DND-41 (cell line): ENCODE data around the gene ARHGEF39.

Experiments used
- ATAC-seq: fragments of 200-7000 bp; cut with Tn5 transposase; 3 replicates; pipeline ENCODE4 v1.9.1; 2021; ENCODE audit warnings: low read depth; ENCODE audit not compliant: insufficient read depth
- DNase-seq: peaks from one replicate; pipeline ENCODE4 v3.0.0-alpha.2; 2020
- H2AFZ ChIP-seq: 2 replicates; pipeline ENCODE4 v1.6.0; 2012; ENCODE audit warnings: low read depth, low read length
- H3K27ac ChIP-seq: 2 replicates; pipeline ENCODE4 v1.5.1; 2012; ENCODE audit warnings: low read length, inconsistent platforms
- H3K27me3 ChIP-seq: fragments of 200-600 bp; sonication (generic); 2 replicates; pipeline ENCODE4 v1.6.0; 2012; ENCODE audit warnings: low read length, mild to moderate bottlenecking, inconsistent platforms; ENCODE audit not compliant: insufficient read depth, poor library complexity
- H3K36me3 ChIP-seq: 2 replicates; pipeline ENCODE4 v1.5.1; 2012; ENCODE audit warnings: low read length, inconsistent platforms; ENCODE audit not compliant: insufficient read depth
- H3K4me1 ChIP-seq: 2 replicates; pipeline ENCODE4 v1.5.1; 2012; ENCODE audit warnings: mild to moderate bottlenecking, low read length; ENCODE audit not compliant: insufficient read depth
- H3K4me2 ChIP-seq: 2 replicates; pipeline ENCODE4 v1.6.0; 2012; ENCODE audit warnings: mild to moderate bottlenecking, moderate library complexity, low read length, inconsistent platforms; ENCODE audit not compliant: insufficient read depth
- H3K4me3 ChIP-seq, 2 experiments: fragments of 200-600 bp in 1 of 2; shearing (Covaris generic) in 1 of 2; 2 replicates each; pipeline ENCODE4 v1.5.1; 2012 to 2016; ENCODE audit warnings: inconsistent platforms in 2 of 2, low read length in 2 of 2, mild to moderate bottlenecking in 2 of 2, low read depth in 1 of 2, moderate library complexity in 1 of 2
- H3K79me2 ChIP-seq: 2 replicates; pipeline ENCODE4 v1.6.0; 2012; ENCODE audit warnings: low read length, inconsistent platforms; ENCODE audit not compliant: insufficient read depth
- H3K9ac ChIP-seq: 2 replicates; pipeline ENCODE4 v1.6.0; 2012; ENCODE audit warnings: low read depth, mild to moderate bottlenecking, inconsistent platforms, low read length, moderate library complexity
- H3K9me3 ChIP-seq: 2 replicates; pipeline ENCODE4 v1.5.1; 2012; ENCODE audit warnings: low read length, moderate library complexity, mild to moderate bottlenecking, inconsistent platforms; ENCODE audit not compliant: insufficient read depth, severe bottlenecking
- H4K20me1 ChIP-seq: 2 replicates; pipeline ENCODE4 v1.6.0; 2012; ENCODE audit warnings: low read length; ENCODE audit not compliant: insufficient read depth
- CTCF ChIP-seq: IDR thresholded peaks from 2 replicates; pipeline ENCODE4 v1.5.1; 2012; ENCODE audit warnings: borderline replicate concordance, low read length, moderate library complexity, mild to moderate bottlenecking; ENCODE audit not compliant: poor library complexity, severe bottlenecking; ENCODE audit errors: extremely low read depth
- EZH2 ChIP-seq: IDR thresholded peaks from 3 replicates; pipeline ENCODE4 v1.6.1; 2012; ENCODE audit warnings: borderline replicate concordance, low read depth, mild to moderate bottlenecking, moderate library complexity, low read length, inconsistent platforms; ENCODE audit not compliant: severe bottlenecking

Gene ARHGEF39

GRCh38 chr9:35712762-35713400 lies 47.9 kb upstream of the ARHGEF39 start:
- H3K36me3 ChIP-seq: peaks cover 86% of the 10 kb centered on the region
- no peaks in the 10 kb centered on the region for H3K79me2 ChIP-seq
- no peaks in the 10 kb centered on the region for H3K4me1 ChIP-seq
- H3K9ac ChIP-seq: no peak overlapping the region
- ATAC-seq (no peak), DNase-seq (no peak)
- no peaks in the 10 kb centered on the region for H3K27me3 ChIP-seq
- TF ChIP-seq EZH2 (no peak), CTCF (no peak)
- peaks cover 4% of the 10 kb centered on the region; the same call in 1 of the 2 replicates for H4K20me1 ChIP-seq
- no peak overlapping the region for H3K27ac ChIP-seq
- H3K9me3 ChIP-seq: no peaks in the 10 kb centered on the region
- no peak overlapping the region for H3K4me3 ChIP-seq
- H3K4me2 ChIP-seq: no peak overlapping the region
- no peak overlapping the region for H2AFZ ChIP-seq

DNA sequence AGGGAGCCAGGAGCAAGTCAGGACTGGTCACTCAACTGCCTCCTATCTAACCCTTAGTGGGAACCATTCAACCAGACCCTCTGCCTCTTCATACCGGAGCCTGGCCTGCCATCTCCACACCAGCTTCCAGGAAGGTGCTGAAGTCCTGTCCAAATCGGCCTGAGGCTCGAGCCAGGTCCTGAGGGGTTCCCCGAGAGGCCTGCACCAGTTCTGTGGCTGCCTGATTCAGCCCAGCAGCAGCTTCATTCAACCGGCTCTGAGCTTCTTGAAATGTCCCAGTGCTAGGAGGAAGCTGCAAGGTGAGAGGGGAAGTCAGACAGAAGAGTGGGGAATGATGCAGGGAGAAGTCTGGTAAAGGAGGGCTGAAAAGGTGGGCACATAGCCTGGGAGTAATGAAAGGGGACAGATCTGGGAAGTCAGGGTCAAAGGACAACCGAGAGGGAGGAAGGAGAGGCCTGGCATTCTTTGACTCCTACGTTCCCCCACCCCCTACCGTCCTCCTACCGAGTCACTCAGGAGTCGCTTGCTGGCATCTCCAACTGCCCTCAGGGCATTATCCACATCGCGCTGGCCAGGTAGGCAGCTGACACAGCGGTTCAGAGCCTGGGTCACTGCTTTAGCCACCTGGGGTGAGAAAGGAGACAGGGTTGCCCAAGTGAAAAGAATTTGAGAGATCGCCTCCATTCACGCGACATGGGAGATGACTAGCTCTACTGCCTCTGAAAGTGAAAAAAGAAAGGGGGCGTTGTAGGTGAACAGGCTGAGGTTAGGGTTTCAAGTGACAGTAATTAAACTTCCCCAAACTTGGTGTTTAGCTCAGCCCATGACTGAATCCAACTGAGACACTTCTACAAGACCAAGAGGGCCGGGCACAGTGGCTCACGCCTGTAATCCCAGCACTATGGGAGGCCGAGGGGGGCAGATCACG lies 46.8 kb upstream of the ARHGEF39 start:
- peaks cover 4% of the 10 kb centered on the region; the same call in 1 of the 2 replicates for H4K20me1 ChIP-seq
- no peak for ATAC-seq
- no peak for TF ChIP-seq CTCF
- TF ChIP-seq EZH2: no peak
- no peak overlapping the region for H3K9ac ChIP-seq
- H3K36me3 ChIP-seq: peaks cover 86% of the 10 kb centered on the region
- H3K4me1 ChIP-seq: no peaks in the 10 kb centered on the region
- H3K4me2 ChIP-seq: no peak overlapping the region
- no peak overlapping the region for H3K4me3 ChIP-seq
- no peaks in the 10 kb centered on the region for H3K9me3 ChIP-seq
- H3K27me3 ChIP-seq: no peaks in the 10 kb centered on the region
- no peaks in the 10 kb centered on the region for H3K79me2 ChIP-seq
- no peak overlapping the region for H2AFZ ChIP-seq
- no peak overlapping the region for H3K27ac ChIP-seq
- DNase-seq: no peak

- Histone ChIP-seq H3K4me3 (no peak overlapping the region), H3K4me1 (no peaks in the 10 kb centered on the region), H3K36me3 (peaks cover 86% of the 10 kb centered on the region), H3K4me2 (no peak overlapping the region), H4K20me1 (peaks cover 4% of the 10 kb centered on the region; the same call in 1 of the 2 replicates), H3K27me3 (no peaks in the 10 kb centered on the region), H3K9ac (no peak overlapping the region), H3K79me2 (no peaks in the 10 kb centered on the region), H2AFZ (no peak overlapping the region), H3K9me3 (no peaks in the 10 kb centered on the region), H3K27ac (no peak overlapping the region)
- ATAC-seq (no peak), DNase-seq (no peak)
- TF ChIP-seq CTCF: no peak
- no peak for TF ChIP-seq EZH2
Measured at GRCh38 chr9:35710818-35711500, 46.0 kb upstream of the ARHGEF39 start.
